Activated CD8-positive, alpha-beta T cell treated with anti-CD3 and anti-CD28 coated beads for 36 hours (primary cell): ENCODE data around the gene FAM120A. TPM values are rescaled to one million over a fixed set of nuclear protein-coding genes. Genes with fewer than 3 reads are reported as not detected.
A peak's percentile ranks its signal among the peaks of the same experiment; 100 is the strongest.

ENCODE experiments used
- ATAC-seq: fragments of 200-7000 bp; cut with Tn5 transposase; one replicate; pipeline ENCODE4 v1.10.0; 2021; ENCODE audit warnings: mild to moderate bottlenecking, moderate library complexity
- CTCF ChIA-PET: fragments of 350-600 bp; sonication (Branson Sonifier 250); formaldehyde crosslinking; loops from one replicate; lab custom pipeline; 2021; ENCODE audit warnings: antibody characterized with exemption; lab: Charles Lee
- POLR2A ChIA-PET: fragments of 350-600 bp; sonication (Branson Sonifier 250); formaldehyde crosslinking; loops from one replicate; lab custom pipeline; 2021; ENCODE audit warnings: antibody characterized with exemption; lab: Charles Lee
- DNase-seq: peaks from one replicate; pipeline ENCODE4 v3.0.0-alpha.2; 2020
- H3K27ac Mint-ChIP-seq: one replicate; pipeline ENCODE4 v1.8.0; 2021; ENCODE audit warnings: mild to moderate bottlenecking, mixed read lengths
- H3K27me3 Mint-ChIP-seq: one replicate; pipeline ENCODE4 v1.8.0; 2021; ENCODE audit warnings: mixed read lengths
- H3K36me3 Mint-ChIP-seq: one replicate; pipeline ENCODE4 v1.8.0; 2021; ENCODE audit warnings: low read depth, mixed read lengths
- H3K4me1 Mint-ChIP-seq: one replicate; pipeline ENCODE4 v1.8.0; 2021; ENCODE audit warnings: low read depth, mixed read lengths
- H3K4me3 Mint-ChIP-seq: one replicate; pipeline ENCODE4 v1.8.0; 2021; ENCODE audit warnings: mild to moderate bottlenecking, moderate library complexity, mixed read lengths
- H3K9me3 Mint-ChIP-seq: one replicate; pipeline ENCODE4 v1.8.0; 2021; ENCODE audit warnings: mixed read lengths
- CTCF ChIP-seq: fragments of 200-600 bp; IDR thresholded peaks from one replicate; pipeline ENCODE4 v1.8.0; 2022; ENCODE audit warnings: antibody characterized with exemption, mild to moderate bottlenecking
- intact Hi-C: fragments of 100-400 bp; cut with micrococcal nuclease; formaldehyde crosslinking; loops from one replicate; pipeline ENCODE4 v1.10.0; 2022
- total RNA-seq, 2 experiments: library from RNA; stranded (reverse); gene quantifications; one replicate each; pipeline ENCODE4 v1.2.3, GENCODE V29; 2021

The FAM120A gene
- total RNA-seq, 2 experiments from 2014 or later = 121 to 125 TPM

GRCh38 chr9:93587651-93588347 is 136.3 kb downstream of the FAM120A start:
- Mint-ChIP-seq H3K4me1 (peaks cover 40% of the 10 kb centered on the region), H3K9me3 (peaks cover 12% of the 10 kb centered on the region), H3K4me3 (no peak overlapping the region), H3K27ac (no peak overlapping the region), H3K27me3 (no peaks in the 10 kb centered on the region), H3K36me3 (peaks cover 10% of the 10 kb centered on the region)
- ChIA-PET CTCF (no interaction called here), POLR2A (interaction anchor here (1.1 to 1.2 kb wide), 2 partner anchors 9 to 22 kb away, joined by 3 to 5 read pairs; no protein-coding TSS in a partner anchor)
- DNase-seq (no peak), ATAC-seq (no peak)
- intact Hi-C loops = no loop called here
- TF ChIP-seq CTCF = no peak

GRCh38 chr9:93588641-93589609 is 137.4 kb downstream of the FAM120A start:
- no peak for TF ChIP-seq CTCF
- H3K4me3 Mint-ChIP-seq = no peak overlapping the region
- ChIA-PET POLR2A (interaction anchor here (0.9 to 1.9 kb wide), 3 partner anchors 10 to 22 kb away, joined by 3 to 4 read pairs (median 4); no protein-coding TSS in a partner anchor), CTCF (no interaction called here)
- peaks cover 8% of the 10 kb centered on the region for H3K9me3 Mint-ChIP-seq
- H3K27me3 Mint-ChIP-seq = no peaks in the 10 kb centered on the region
- peak overlapping the region; percentile 52 for H3K27ac Mint-ChIP-seq
- ATAC-seq (no peak), DNase-seq (no peak)
- intact Hi-C loops = no loop called here
- peaks cover 7% of the 10 kb centered on the region for H3K36me3 Mint-ChIP-seq
- H3K4me1 Mint-ChIP-seq = peaks cover 43% of the 10 kb centered on the region

- Mint-ChIP-seq H3K27ac (peak overlapping the region; percentile 65), H3K4me3 (no peak overlapping the region), H3K36me3 (no peaks in the 10 kb centered on the region), H3K4me1 (peaks cover 41% of the 10 kb centered on the region), H3K9me3 (peaks cover 2% of the 10 kb centered on the region), H3K27me3 (no peaks in the 10 kb centered on the region)
- no peak for ATAC-seq
- no peak for TF ChIP-seq CTCF
- DNase-seq = no peak
- POLR2A ChIA-PET = interaction anchor here (0.9 to 1.9 kb wide), 3 partner anchors 10 to 23 kb away, joined by 3 to 4 read pairs (median 4); no protein-coding TSS in a partner anchor
- intact Hi-C loops = no loop called here
- CTCF ChIA-PET = interaction anchor here (1.1 kb wide), 1 partner anchor 24 kb away, joined by 3 read pairs; no protein-coding TSS in a partner anchor
Measured at GRCh38 chr9:93589688-93590087, 138.2 kb downstream of the FAM120A start.

- DNase-seq (no peak), ATAC-seq (no peak)
- intact Hi-C loops = no loop called here
- Mint-ChIP-seq H3K36me3 (no peaks in the 10 kb centered on the region), H3K4me3 (no peak overlapping the region), H3K27ac (no peak overlapping the region), H3K27me3 (no peaks in the 10 kb centered on the region), H3K9me3 (no peaks in the 10 kb centered on the region), H3K4me1 (peaks cover 41% of the 10 kb centered on the region)
- no peak for TF ChIP-seq CTCF
- ChIA-PET CTCF (interaction anchor here (1.1 kb wide), 1 partner anchor 25 kb away, joined by 3 read pairs; no protein-coding TSS in a partner anchor), POLR2A (interaction anchor here (1.9 kb wide), 1 partner anchor 24 kb away, joined by 4 read pairs; no protein-coding TSS in a partner anchor)
Measured at GRCh38 chr9:93590609-93591234, 139.2 kb downstream of the FAM120A start.
